A673 (cell line): Measurements from ENCODE around the gene PCSK6. TPM values are rescaled to one million over a fixed set of nuclear protein-coding genes. Genes with fewer than 3 reads are reported as not detected.

Source experiments
- BruUV-seq: library from RNA; stranded (reverse); fragments of 400-500 nt; replicated peaks from 2 replicates; lab custom pipeline; 2021; lab: Mats Ljungman, UMichigan
- CTCF ChIA-PET: fragments of 300-600 bp; sonication (Branson Sonifier 250); formaldehyde crosslinking; loops from one replicate; lab custom pipeline; 2022; ENCODE audit warnings: antibody characterized with exemption; lab: Charles Lee
- POLR2A ChIA-PET: fragments of 300-600 bp; sonication (Branson Sonifier 250); formaldehyde crosslinking; loops from one replicate; lab custom pipeline; 2022; ENCODE audit warnings: antibody characterized with exemption; ENCODE audit not compliant: low non-redundant PET; lab: Charles Lee
- DNase-seq: peaks from one replicate; pipeline ENCODE4 v3.0.0-alpha.2; 2015; ENCODE audit warnings: low spot score
- H3K27ac ChIP-seq: fragments of 200-600 bp; sonication (generic); 2 replicates; pipeline ENCODE4 v1.5.1; 2016; ENCODE audit warnings: mixed run types, low read depth, mild to moderate bottlenecking, mixed read lengths, antibody characterized with exemption, low read length; ENCODE audit not compliant: poor library complexity, severe bottlenecking
- H3K27me3 ChIP-seq: fragments of 200-600 bp; sonication (generic); replicated peaks from 2 replicates; pipeline ENCODE4 v1.6.1; 2017; ENCODE audit warnings: mixed run types, low read depth, mild to moderate bottlenecking, mixed read lengths, antibody characterized with exemption, low read length; ENCODE audit not compliant: insufficient read depth, poor library complexity
- H3K36me3 ChIP-seq: fragments of 200-600 bp; sonication (generic); 2 replicates; pipeline ENCODE4 v1.6.1; 2016; ENCODE audit warnings: mixed run types, mild to moderate bottlenecking, mixed read lengths, antibody characterized with exemption, low read length; ENCODE audit not compliant: insufficient read depth, poor library complexity, severe bottlenecking
- H3K4me1 ChIP-seq: fragments of 200-600 bp; sonication (generic); 2 replicates; pipeline ENCODE4 v1.6.1; 2017; ENCODE audit warnings: mixed run types, mild to moderate bottlenecking, mixed read lengths, antibody characterized with exemption, low read length; ENCODE audit not compliant: insufficient read depth, poor library complexity, severe bottlenecking
- H3K4me3 ChIP-seq: fragments of 200-600 bp; sonication (generic); 2 replicates; pipeline ENCODE4 v1.5.1; 2016; ENCODE audit warnings: low read depth, mixed run types, mild to moderate bottlenecking, mixed read lengths, low read length; ENCODE audit not compliant: poor library complexity, severe bottlenecking
- H3K9me3 ChIP-seq: fragments of 200-600 bp; sonication (generic); 2 replicates; pipeline ENCODE4 v1.6.1; 2016; ENCODE audit warnings: mixed run types, low read depth, mild to moderate bottlenecking, mixed read lengths, antibody characterized with exemption, low read length; ENCODE audit not compliant: poor library complexity, severe bottlenecking
- EZH2 ChIP-seq: fragments of 200-600 bp; sonication (generic); IDR thresholded peaks from 2 replicates; pipeline ENCODE4 v1.6.1; 2017; ENCODE audit warnings: borderline replicate concordance, low read depth, mild to moderate bottlenecking, mixed read lengths, antibody characterized with exemption, low read length; ENCODE audit not compliant: poor library complexity, severe bottlenecking
- intact Hi-C: fragments of 100-400 bp; cut with micrococcal nuclease; formaldehyde crosslinking; loops from one replicate; pipeline ENCODE4 v1.10.0; 2022; ENCODE audit not compliant: unreplicated experiment
- total RNA-seq: library from RNA; stranded (reverse); gene quantifications from 2 replicates; pipeline ENCODE4 v1.2.3, GENCODE V29; 2021
- TF ChIP-seq, protein P1 (sequence below): fragments of 300-800, 200-600 bp; sonication (generic); conservative IDR thresholded peaks from 2 replicates; pipeline ENCODE4 v1.5.1; 2017; ENCODE audit warnings: low read depth, mild to moderate bottlenecking, antibody characterized with exemption, low read length, moderate library complexity, mixed read lengths

PCSK6 gene
- total RNA-seq, 1 experiment from 2014 or later: 2.6 TPM

DNA sequence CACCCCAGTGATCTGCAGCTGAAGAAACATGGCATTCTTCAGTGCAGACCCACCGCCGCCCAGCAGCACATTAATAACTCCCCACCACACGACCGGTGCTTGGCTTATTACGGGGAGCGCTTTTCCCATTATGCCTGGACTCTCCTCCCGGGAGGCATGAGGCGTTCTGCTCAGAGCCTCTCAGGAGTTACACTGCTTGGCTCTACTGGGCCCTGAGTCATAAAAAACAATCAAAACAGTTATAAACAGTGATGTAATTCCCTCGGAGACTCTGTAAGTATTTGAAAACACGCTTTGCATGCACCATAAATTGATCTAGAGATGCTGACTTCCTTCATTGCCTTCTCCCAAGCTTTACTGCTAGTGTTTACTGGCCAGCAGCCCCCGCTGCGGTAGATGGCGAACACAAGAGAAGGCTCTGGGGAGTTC lies 117.3 kb downstream of the PCSK6 start:
- ChIA-PET POLR2A (no interaction called here), CTCF (no interaction called here)
- Histone ChIP-seq H3K4me1 (no peaks in the 10 kb centered on the region), H3K9me3 (no peaks in the 10 kb centered on the region), H3K27me3 (no peaks in the 10 kb centered on the region), H3K4me3 (no peak overlapping the region), H3K36me3 (no peaks in the 10 kb centered on the region), H3K27ac (no peak overlapping the region)
- DNase-seq: no peak
- no TSS peak for BruUV-seq
- intact Hi-C loops: no loop called here
- no peak for TF ChIP-seq EZH2

DNA sequence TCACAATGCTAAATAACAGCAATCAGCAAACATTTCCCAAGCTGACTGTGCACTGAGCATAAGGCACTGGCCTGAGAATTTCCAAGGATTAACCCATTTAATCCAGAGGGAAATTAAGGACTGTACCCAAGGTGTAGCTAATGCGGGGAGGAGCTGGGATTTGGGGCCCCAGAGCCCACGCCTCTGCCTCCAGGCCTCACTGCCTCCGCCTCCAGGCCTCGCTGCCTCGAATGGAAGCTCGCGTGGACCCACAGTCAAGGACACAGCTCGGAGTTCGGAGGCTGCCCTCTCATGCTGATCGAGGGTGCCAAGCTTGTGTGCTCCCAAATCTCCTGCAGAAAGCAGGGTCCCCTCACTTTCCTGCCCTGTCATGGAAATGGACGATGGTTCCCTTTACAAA lies 118.0 kb downstream of the PCSK6 start:
- CTCF ChIA-PET: no interaction called here
- H3K27ac ChIP-seq: no peak overlapping the region
- no peaks in the 10 kb centered on the region for H3K27me3 ChIP-seq
- DNase-seq: no peak
- H3K9me3 ChIP-seq: no peaks in the 10 kb centered on the region
- BruUV-seq: no TSS peak
- H3K4me1 ChIP-seq: no peaks in the 10 kb centered on the region
- TF ChIP-seq, protein P1, sequence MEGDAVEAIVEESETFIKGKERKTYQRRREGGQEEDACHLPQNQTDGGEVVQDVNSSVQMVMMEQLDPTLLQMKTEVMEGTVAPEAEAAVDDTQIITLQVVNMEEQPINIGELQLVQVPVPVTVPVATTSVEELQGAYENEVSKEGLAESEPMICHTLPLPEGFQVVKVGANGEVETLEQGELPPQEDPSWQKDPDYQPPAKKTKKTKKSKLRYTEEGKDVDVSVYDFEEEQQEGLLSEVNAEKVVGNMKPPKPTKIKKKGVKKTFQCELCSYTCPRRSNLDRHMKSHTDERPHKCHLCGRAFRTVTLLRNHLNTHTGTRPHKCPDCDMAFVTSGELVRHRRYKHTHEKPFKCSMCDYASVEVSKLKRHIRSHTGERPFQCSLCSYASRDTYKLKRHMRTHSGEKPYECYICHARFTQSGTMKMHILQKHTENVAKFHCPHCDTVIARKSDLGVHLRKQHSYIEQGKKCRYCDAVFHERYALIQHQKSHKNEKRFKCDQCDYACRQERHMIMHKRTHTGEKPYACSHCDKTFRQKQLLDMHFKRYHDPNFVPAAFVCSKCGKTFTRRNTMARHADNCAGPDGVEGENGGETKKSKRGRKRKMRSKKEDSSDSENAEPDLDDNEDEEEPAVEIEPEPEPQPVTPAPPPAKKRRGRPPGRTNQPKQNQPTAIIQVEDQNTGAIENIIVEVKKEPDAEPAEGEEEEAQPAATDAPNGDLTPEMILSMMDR: no peak
- no peak for TF ChIP-seq EZH2
- intact Hi-C loops: no loop called here
- POLR2A ChIA-PET: no interaction called here
- no peak overlapping the region for H3K4me3 ChIP-seq
- H3K36me3 ChIP-seq: no peaks in the 10 kb centered on the region

GRCh38 chr15:101371081-101371480 lies 118.4 kb downstream of the PCSK6 start:
- intact Hi-C loops: no loop called here
- Histone ChIP-seq H3K36me3 (no peaks in the 10 kb centered on the region), H3K4me3 (no peak overlapping the region), H3K27ac (no peak overlapping the region), H3K9me3 (no peaks in the 10 kb centered on the region), H3K27me3 (no peaks in the 10 kb centered on the region), H3K4me1 (no peaks in the 10 kb centered on the region)
- BruUV-seq: no TSS peak
- no peak for DNase-seq
- TF ChIP-seq, protein P1: no peak
- no peak for TF ChIP-seq EZH2
- POLR2A ChIA-PET: no interaction called here
- CTCF ChIA-PET: no interaction called here

DNA sequence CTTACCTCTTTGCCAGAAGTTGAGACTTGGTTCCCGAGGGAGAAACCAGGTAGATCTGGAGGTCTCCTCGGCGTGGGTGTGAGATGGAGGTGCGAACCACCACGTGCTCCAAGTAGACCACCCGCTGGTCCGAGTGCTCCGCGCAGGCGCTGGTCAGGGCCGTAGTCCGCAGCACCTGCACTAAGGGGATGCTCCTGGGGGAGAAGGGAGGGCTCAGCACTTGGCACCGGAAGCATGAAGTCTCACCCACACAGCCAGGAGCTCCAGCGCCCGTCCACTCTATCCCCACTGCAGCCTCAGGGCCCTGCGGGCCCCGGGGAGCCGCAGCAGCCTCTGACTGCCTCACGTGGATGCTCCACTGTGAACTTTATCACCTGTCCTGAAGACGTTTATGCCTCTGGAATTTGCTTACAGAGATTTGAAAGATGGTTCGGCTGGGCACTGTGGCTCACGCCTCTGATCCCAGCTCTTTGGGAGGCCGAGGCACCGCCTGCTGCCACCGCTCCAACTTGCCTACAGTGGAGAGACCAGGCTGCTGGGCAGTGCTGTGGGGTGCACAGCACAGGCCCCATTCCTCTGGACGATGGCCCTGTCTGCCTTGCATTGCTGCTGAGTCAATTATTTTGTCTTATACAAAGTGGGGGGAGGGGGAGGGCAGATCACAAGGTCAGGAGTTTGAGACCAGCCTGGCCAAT lies 119.0 kb downstream of the PCSK6 start:
- DNase-seq: no peak
- Histone ChIP-seq H3K36me3 (no peaks in the 10 kb centered on the region), H3K27me3 (no peaks in the 10 kb centered on the region), H3K27ac (no peak overlapping the region), H3K4me3 (no peak overlapping the region), H3K9me3 (no peaks in the 10 kb centered on the region), H3K4me1 (no peaks in the 10 kb centered on the region)
- POLR2A ChIA-PET: no interaction called here
- intact Hi-C loops: no loop called here
- CTCF ChIA-PET: no interaction called here
- TF ChIP-seq, protein P1: no peak
- no peak for TF ChIP-seq EZH2
- no TSS peak for BruUV-seq
